ENCODE results near the gene CRELD2.
A peak's percentile ranks its signal among the peaks of the same experiment; 100 is the strongest.

Gene CRELD2

GRCh38 chr22:49970528-49971231 lies 52.2 kb downstream of the CRELD2 start:
- peak; percentile 93 for DNase-seq

GRCh38 chr22:49971232-49972162 lies 53.1 kb downstream of the CRELD2 start:
- no peak for DNase-seq

GRCh38 chr22:49972163-49973017 lies 54.0 kb downstream of the CRELD2 start:
- no peak for DNase-seq

- no peak for DNase-seq
These were observed 54.9 kb downstream of the CRELD2 start for GRCh38 chr22:49973018-49973961.

- DNase-seq = peak; percentile 21
These were observed 57.3 kb downstream of the CRELD2 start for GRCh38 chr22:49975543-49976389.

GRCh38 chr22:49976439-49977175 lies 58.2 kb downstream of the CRELD2 start:
- DNase-seq = peak; percentile 71

All from CD4-positive, alpha-beta T cell treated with Interleukin-12 subunit alpha and Interleukin-12 subunit beta, for 1 hour (primary cell).